Activated CD4-positive, CD25-positive, alpha-beta regulatory T cell (primary cell): ENCODE results near the gene HIVEP1.

ENCODE experiments used
- DNase-seq, 4 experiments: peaks; one replicate each; lab custom pipeline; 2025; lab: John Stamatoyannopoulos, UW

HIVEP1 gene

DNA sequence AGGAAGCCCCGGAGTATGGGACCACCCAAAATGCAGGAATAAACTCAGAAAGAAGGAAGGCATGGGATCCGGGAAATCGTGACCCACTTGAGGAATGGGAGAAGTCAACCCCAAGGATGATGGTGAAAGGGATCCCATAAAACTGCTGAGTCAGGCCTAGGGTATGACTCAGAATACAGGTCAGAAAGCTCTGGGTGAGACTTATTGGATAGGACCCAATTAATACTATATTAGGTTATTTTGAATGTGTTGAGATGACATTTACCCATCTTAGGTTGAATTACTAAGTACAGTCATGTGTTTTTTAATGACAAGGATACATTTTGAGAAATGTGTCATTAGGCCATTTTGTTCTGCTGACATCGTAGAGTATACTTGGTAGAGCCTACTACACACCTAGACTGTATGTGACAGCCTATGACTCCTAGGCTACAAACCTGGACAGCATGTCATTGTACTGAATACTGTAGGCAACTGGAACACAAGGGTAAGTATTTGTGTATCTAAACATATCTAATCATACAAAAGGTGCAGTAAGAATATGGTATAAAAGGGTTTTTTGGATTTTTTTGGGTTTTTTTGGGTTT, 17.1 kb upstream of the HIVEP1 start:
- DNase-seq, result no peak

DNA sequence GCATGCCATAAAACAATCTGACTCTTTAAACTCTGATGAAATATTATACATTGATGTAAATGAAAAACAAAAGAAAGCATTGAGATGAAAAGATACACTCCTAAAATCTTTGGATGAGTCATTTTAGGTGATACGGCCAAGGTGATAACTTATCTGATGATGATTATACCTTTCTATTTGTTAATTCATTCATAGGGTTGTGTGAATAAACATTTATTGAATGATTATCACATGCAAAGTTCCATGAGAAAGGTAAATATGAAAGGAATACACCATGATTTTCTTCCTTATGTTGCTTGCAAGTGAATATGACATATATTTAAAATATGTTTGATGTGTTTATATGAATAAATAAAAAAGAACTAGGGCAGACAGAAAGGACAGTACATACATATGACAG, 15.4 kb upstream of the HIVEP1 start:
- DNase-seq, result no peak

DNA sequence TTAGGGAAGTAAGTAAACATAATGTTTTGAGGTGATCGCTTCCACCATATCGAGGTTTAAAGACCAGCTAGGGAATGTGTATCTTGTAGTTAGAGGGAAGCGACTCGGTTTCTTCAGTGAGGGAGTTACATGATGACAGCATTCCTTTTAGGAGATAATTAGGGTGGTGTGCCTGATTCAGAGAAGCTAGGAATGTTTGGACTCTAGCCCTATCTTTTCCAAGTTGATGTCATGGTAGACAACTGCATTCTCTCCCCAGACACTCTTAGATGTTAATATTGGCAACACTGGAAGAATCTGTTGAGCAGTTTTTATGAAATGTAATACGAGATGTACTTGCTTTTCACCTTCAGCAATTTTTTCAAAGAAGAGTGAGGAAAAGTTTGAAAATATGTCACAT, 12.9 kb upstream of the HIVEP1 start:
- DNase-seq, result no peak

DNA sequence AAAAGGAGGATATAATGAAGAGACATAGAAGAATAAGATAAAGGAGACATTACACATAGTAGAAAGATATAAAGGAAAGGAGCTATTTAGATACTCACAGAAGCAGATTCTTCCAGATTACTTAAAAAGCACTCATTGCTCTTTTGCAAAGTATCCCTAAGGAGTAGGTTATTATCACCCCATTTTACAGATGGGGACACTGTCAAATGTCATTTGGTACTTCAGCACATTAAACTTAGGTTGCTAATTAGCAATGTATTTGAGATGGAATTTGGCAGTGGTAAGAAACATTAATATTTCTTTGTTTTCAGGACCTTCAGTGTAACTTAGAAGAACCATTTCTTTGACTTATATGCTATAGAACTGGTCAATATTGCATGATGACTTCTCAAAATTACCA, 11.9 kb upstream of the HIVEP1 start:
- DNase-seq, result no peak

DNA sequence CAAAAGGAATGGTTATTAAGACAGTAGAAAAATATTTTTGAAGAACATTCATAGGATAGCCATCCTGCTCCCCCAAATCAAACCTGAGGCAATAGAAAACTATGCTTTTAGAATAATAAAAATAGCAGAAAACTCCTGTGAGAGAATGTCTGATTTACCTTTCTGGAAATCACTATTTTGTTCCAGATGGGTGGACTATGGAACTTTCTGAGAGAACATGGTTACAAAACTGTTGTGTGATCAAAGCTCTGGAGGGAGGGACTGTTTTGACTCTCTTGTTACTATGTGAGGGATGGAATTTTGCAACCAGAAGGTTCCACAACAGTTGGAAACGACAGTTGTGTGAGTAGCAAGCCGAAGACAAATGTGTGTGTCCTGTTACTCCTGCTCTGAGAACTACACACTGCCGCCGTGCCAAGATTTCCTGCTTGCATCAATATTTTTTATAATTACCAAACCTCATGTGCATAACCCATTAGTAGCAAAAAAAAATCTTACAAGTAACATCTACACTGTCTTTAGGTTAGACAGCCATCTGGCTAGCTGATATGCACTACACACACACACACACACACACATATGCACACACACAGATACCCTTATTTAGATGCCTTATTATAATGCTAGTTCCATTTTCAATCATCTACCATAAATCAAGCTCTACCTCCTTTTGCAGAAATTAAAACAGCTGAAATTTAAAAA, 11.0 kb upstream of the HIVEP1 start:
- DNase-seq, result no peak

DNA sequence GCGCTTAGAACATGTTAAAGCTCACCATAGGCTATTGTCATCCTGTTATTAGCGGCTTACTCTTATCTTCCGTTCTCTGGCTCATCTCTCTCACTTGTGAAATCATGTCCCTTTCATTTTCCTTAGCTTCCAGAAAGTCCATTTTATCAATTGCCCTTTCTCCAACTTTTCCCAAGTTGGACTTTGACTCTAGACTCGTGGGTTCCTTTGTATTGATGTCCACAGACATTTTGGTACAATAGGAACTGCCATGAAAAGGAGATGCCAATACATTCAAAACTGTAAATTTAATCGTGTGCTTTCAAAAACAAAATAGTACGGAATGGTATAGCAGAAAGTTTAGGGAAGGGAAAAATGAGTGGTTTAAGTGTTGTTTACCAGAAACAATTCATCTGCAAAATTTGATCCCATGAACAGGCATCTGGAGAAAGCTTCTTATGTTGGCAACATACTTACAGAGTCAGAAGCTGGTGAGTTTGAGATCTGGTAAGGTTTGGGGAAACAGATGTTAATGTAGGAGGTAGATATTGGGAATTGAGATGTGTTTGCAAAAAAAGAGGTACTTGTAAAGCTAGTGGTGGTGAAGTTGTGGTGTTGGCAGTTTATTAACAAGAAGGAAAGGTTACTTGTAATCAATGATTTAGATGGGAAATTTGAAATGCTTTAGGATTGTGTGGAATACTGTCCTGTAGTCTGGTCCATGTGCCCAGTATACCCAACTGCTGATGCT, 10.2 kb upstream of the HIVEP1 start:
- no peak for DNase-seq

DNA sequence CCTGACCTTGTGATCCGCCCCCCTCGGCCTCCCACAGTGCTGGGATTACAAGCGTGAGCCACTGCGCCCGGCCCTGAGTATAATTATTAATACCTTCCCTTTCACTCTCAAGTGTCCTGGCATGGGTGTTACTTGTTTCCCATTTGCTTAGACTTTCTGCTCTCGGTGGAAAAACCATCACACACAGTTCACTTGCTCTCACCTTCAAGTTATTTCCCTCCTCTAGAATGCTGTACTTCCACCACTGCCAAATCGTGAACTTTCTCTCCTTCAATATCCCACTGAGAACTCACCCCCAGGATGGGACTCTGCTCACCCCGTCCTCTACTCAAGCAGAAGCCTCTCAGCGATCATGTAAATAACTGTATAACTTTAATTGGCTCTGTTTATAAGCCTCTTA, 4.6 kb upstream of the HIVEP1 start:
- no peak for DNase-seq

DNA sequence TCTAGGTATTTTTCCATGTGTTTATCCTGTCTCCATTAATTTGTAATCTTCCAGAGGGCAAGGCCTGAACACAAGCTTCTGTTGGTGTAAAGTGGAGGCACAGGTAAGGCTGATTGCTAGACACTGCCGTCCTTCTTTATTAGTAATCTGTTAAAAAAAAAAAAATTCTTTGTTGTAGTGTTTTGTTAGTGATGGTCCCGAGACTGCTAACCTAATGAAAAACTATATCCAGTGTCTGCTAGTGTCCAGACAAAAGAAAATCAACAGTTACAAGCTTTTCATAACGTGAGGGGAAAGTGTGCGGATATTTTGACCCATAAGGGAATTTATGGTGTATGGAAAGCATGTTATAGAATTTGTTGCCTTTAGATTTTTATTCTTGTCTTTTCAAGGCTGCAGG, 4.2 kb upstream of the HIVEP1 start:
- DNase-seq, result no peak

DNA sequence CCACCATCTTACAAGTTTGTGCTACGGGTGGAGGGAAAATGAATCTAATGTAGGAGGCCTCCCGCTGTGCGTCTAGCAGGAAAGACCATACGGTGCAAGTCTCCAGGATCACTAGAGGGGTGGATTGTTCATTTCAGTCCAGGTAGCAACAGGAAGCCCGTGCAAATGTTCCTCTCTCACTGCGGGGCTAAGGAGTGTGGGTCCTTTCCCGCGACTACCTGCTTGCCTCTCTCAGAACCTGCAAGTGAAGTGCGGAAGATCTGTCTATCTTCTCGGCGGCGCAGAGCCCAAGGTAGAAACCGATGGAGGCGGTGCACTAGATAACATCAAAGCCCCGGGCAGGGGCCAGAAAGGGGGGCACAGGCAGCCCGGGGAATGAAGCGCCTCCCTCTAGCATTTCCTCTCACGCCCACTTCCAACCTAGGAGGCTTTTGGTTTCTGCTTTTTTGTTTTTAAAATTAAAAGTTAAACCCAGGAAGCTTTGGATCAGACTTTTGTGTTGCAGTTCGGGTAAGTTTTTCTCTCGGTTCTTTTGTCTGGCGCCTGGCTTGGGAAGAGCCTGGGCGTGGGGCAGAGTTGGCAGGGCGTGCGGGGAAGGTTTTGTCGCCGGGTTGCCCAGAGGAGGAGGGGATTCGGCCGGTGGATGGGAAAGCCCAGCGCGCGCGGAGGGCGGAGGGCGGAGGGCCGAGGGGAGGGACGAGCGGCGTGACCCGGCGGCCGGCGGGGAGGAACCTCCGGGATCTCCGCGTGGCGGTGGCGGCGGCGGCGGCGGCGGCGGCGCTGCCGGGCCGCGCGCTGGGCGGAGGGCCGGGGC, 3.5 kb upstream of the HIVEP1 start:
- DNase-seq, result peak; percentile 52 to 81 (median 70)

DNA sequence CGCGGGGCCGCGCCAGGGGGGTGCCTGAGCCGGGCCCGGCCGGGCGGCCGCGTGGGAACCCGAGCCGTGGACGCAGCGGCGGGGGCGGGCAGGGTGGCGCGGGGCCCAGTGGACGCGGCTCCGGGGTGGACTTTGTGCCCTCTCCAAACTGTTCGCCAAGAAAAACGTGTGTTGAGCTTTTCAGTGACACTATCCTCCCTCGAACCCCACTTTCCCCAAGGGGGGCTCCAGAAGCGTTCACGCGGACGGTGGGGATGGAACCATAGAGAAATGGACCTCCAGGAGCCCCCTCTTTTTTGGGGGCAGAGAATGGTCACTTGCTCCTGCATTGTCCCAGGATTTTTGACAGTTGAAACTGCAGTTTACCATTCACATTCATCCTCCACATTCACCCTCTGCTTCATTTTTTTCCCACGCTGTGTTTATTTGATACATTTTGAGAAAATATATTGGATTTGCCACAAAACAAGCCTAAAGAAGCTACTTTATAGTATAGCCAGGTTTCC, 2.9 kb upstream of the HIVEP1 start:
- peak in 1 of 4 experiments; percentile 34 for DNase-seq

DNA sequence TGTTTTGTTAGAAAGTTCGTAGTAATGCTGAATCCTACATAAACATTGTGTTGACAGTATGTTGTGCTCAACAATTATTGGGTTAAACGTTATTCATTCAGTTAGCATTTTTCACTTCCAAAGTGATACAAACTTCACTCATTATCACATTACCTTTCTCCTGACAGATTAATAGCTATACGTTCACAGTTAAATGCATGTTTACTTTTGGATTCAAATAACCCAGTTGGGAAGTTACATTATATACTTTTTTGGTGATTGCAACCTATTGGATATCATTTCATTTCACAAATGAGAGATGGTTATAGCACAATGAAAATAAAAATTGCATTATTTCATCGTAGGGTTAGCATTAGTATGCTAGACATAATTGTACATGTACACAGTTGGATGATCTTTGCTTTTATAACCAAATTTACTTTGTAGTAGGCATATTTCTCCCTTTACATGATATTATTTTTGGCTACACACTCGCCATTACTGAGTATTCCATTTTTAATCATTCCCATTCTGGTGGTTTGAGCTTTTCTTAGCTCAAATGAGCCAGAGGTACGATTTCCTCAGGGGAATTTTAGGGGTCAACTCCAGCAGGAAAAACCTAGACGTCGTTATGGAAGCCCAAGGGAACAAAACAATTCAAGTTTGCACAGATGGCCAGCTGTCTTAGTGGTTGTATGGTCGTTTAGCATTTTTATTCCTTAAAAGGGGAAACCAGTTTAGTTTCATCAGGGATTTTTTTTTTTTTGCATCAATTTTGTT, 2.1 kb upstream of the HIVEP1 start:
- DNase-seq, result no peak

DNA sequence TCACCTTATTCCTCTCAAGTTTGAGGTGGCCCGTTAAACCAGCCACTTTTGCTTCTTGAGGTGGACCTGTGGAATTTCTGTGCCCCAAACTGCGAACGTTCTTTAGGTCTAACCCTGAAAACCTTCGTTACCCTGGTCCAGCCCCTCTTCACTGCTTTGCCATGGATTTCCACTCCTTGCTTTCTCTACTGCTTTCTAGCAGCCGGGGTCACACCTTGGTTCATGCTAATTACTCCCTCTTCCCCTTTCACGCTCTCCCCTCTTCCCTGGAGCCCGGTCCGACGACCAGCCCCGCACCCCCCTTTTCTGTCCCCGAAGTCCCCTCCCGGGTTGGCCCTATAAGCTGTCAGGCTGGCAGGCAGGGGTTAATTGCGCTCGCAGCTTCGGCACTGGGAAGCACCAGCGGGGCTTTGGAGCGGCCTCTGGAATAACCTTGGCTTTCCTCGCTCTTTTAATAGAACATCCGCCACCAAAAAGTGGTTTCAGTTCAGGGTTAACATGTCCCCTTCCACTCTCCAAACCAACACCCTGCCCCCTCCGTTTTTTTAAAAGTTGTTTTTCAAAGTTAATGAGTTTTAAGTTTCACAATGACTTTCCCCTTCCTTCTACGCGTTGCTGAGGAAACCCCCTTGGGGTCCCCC, 1.4 kb upstream of the HIVEP1 start:
- DNase-seq, result peak in 2 of 4 experiments; percentile 45 to 47

DNA sequence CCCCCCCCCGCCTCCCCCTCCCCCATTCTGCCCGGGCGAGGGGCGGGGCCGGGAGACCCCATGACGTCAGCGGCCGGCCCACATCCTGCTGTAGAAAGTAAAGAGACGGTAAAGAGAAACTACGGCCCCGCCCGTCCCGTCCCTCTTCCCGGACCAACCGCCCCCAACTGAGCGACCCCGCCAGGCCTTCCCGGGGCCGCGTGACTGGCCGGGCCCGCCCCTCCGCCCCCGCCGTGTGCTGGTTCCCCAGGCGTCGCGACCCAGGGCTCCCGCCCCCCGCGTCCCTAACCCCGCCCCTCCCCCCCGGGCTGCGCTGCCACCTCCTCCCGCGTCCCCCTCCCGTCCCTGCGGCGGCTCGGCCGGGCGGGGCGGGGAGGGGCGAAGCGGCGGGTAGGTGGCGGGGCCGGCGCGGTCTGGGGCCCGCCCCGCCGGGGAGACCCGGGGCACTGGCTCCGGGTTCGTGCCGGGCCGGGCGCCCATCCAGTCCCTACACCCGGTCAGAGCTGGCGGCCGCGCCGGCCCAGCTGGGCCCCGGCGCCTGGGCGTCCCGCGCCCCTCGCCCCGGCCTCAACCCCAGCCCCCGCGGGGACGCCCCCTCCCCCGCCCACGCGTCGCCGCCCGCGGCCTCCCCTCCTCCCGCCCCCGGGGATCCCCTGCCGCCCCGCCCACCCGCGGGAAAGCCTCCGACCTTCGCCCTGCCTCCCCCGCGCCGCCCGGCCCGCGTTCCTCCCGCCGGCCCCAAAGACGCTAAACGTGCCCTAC, 655 bp upstream of the HIVEP1 start:
- DNase-seq, result peak; percentile 88 to 98 (median 96)

DNA sequence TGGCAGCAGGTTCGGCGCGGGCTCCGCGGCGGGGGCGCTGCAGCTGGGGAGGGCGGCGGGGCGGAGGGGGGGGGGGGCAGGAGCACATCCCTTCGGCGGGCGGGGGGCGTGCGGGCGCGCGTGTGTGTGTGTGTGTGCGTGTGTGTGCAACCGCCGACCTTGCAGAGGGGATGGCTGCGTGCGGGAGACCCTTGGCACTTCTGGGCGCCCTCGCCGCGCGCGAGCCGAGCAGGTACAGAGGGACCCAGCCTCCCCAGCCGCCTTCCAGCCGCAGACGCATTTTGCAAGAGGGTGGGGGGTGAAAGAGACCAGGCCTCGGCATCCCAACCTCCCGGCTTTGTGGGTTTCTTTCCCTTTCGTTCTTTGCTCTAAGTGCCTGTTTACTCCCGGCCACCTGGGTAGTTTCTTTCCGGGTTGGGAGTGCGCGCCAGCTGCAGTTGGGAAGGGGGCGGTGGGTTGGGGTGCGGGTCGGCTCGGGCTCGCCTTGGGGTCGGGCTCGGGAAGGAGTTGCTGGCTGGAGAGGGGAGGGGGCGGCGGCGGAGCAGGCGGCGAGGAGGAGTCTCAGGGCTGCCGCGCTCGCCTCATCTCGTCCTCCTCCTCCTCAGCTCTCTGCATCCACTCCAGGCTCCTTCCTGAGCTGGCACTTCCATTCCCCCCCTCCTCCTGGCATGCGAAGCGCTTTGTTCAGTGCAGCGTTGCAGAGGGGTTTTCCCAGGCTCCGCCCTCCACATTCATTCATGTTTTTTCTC, 620 bp downstream of the HIVEP1 start:
- peak; percentile 38 to 52 (median 48) for DNase-seq

DNA sequence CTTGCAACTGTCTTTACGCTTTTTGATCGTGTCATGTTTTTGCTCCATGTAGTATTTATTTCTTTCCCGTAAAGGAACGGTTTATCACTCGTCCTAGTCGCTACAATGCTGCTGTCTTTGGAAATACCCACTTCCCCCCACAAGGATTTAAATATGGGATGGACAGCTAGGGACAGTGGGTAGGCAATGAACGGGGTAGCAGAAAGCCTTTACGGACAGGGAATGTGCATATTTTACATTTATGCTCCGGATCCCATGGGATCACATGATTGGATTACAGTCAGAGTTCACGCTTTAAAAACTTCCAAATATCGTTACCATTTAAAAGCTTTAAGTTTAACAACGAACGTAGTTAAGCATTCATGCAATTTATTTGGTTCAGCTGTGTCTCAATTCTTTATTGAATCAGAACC, 1.2 kb downstream of the HIVEP1 start:
- DNase-seq, result no peak

DNA sequence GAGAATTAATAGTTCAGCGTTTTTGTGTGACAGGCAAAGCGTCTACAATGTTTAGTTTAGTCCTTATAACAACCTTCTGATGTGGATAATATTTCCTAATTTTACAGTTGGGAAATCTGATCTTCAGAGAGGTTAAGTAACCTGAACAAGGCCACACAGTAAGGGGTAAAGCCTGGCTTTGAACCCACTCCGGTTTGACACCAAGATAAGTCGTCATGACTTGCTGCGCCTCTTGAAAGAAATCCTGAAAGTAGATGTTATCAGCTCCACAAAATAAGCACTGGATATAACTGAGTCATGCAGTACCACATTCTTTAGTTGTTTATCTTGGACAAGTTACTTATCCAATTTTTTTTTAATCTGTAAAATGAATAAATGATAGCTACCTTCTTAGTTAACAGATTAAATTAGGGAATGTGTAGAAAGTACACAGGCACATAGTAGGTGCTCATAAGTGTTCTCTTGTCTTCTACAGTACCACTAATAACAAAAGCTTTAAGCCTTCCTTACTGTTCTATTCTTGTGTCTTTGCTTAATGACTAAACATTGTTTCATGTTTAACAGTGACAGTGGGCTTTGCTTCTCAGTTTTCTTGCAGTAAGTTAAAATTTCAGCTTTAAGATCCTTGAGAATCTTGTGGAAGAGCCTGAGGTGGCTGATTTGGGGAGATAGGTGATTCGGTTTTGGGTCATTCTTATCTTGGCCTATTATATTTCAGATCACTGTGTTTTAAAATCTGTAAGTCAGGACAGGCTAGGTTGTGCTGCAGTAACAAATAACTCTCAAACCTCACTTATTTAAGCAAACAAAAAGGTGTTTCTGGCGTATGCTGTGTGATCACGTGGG, 2.1 kb downstream of the HIVEP1 start:
- DNase-seq, result no peak

DNA sequence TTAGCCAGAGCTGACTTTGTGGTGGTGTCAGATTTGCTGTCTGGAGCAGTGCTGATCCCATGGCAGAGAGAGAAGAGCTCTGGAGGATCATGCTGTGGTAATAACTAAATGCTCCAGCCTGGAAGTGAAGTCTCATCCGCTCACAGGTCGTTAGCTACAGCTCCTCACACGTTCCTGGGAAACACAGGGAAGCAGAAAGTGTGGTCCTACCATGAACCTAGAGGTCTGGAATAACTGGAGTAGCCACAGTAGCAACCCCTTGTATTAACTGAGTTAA, 2.7 kb downstream of the HIVEP1 start:
- DNase-seq, result no peak

DNA sequence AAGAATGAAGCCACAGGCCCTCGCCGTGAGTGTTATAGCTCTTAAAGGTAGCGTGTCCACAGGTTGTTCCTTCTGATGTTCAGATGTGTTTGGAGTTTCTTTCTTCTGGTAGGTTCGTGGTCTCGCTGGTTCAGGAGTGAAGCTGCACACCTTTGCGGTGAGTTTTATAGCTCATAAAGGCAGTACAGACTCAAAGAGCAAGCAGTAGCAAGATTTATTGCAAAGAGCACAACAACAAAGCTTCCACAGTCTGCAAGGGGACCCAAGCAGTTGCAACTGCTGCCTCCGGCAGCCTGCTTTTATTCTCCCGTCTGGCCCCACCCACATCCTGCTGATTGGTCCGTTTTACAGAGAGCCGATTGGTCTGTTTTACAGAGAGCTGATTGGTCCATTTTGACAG, 5.2 kb downstream of the HIVEP1 start:
- no peak for DNase-seq

DNA sequence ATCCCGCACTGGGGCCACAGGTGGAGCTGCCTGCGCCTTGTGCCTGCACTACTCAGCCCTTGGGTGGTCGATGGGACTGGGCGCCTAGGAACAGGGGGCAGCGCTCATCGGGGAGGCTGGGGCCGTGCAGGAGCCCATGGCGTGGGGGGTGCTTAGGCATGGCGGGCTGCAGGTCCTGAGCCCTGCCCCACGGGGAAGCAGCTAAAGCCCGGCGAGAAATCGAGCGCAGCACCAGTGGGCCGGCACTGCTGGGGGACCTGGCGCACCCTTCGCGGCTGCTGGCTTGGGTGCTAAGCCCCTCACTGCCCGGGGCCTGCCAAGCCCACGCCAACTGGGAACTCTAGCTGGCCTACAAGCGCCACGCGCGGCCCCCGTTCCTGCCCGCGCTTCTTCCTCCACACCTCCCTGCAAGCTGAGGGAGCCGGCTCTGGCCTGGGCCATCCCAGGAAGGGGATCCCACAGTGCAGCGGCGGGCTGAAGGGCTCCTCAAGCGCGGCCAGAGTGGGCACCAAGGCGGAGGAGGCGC, 5.8 kb downstream of the HIVEP1 start:
- no peak for DNase-seq
